GM12891 (cell line): ENCODE data around the gene TTYH3.

Experiments used
- PAX5 ChIP-seq: IDR thresholded peaks from 2 replicates; pipeline ENCODE4 v1.6.1; 2011; ENCODE audit warnings: low read length, moderate library complexity, mild to moderate bottlenecking; ENCODE audit not compliant: insufficient read depth, severe bottlenecking
- POLR2A ChIP-seq: IDR thresholded peaks from 2 replicates; pipeline ENCODE4 v1.6.1; 2011; ENCODE audit warnings: low read depth, low read length, control low read depth
- POLR2AphosphoS5 ChIP-seq: IDR thresholded peaks from 2 replicates; pipeline ENCODE4 v1.6.1; 2011; ENCODE audit warnings: low read depth, low read length, control low read depth
- POU2F2 ChIP-seq: IDR thresholded peaks from 2 replicates; pipeline ENCODE4 v1.6.1; 2011; ENCODE audit warnings: low read depth, mild to moderate bottlenecking, control low read depth, low read length, moderate library complexity
- SPI1 ChIP-seq: IDR thresholded peaks from 2 replicates; pipeline ENCODE4 v1.6.1; 2011; ENCODE audit warnings: low read depth, low read length, control low read depth
- TAF1 ChIP-seq: IDR thresholded peaks from 2 replicates; pipeline ENCODE4 v1.6.1; 2011; ENCODE audit warnings: low read depth, low read length, control low read depth

- TF ChIP-seq TAF1 (no peak), POLR2AphosphoS5 (no peak; the same call in 1 of the 2 replicates), POLR2A (peak; percentile 42; the same call in 1 of the 2 replicates), SPI1 (no peak), POU2F2 (no peak; the same call in 1 of the 2 replicates), PAX5 (no peak)
Measured at GRCh38 chr7:2709553-2710285, 77.9 kb downstream of the TTYH3 start.
